VCaP (cell line): ENCODE results near the gene C2orf76.

Experiments
- H3K27ac ChIP-seq: fragments of 450-650 bp; 2 replicates; pipeline ENCODE4 v1.5.1; 2017
- CTCF ChIP-seq: fragments of 450-650 bp; conservative IDR thresholded peaks from 2 replicates; pipeline ENCODE4 v1.5.1; 2017; ENCODE audit warnings: mild to moderate bottlenecking, moderate library complexity

Gene C2orf76

GRCh38 chr2:119339562-119339923, 27.1 kb downstream of the C2orf76 start:
- no peak overlapping the region; the same call in 1 of the 2 replicates for H3K27ac ChIP-seq
- no peak for TF ChIP-seq CTCF

- H3K27ac ChIP-seq, result peak overlapping the region; percentile 83
- no peak for TF ChIP-seq CTCF
Measured at GRCh38 chr2:119338826-119339561, 27.6 kb downstream of the C2orf76 start.

GRCh38 chr2:119338272-119338671, 28.4 kb downstream of the C2orf76 start:
- peak overlapping the region; percentile 83 for H3K27ac ChIP-seq
- TF ChIP-seq CTCF, result no peak

GRCh38 chr2:119337749-119338148, 28.9 kb downstream of the C2orf76 start:
- peak overlapping the region; percentile 83 for H3K27ac ChIP-seq
- no peak for TF ChIP-seq CTCF

- H3K27ac ChIP-seq, result no peak overlapping the region
- no peak for TF ChIP-seq CTCF
Measured at GRCh38 chr2:119333833-119334232, 32.8 kb downstream of the C2orf76 start.

GRCh38 chr2:119333360-119333759, 33.3 kb downstream of the C2orf76 start:
- no peak for TF ChIP-seq CTCF
- no peak overlapping the region for H3K27ac ChIP-seq

- H3K27ac ChIP-seq, result no peak overlapping the region
- no peak for TF ChIP-seq CTCF
Measured at GRCh38 chr2:119332953-119333352, 33.7 kb downstream of the C2orf76 start.
